Neural cell (in vitro differentiated cells): ENCODE data around the gene KCTD17. TPM values are rescaled to one million over a fixed set of nuclear protein-coding genes. Genes with fewer than 3 reads are reported as not detected.

Experiments
- H2AFZ ChIP-seq: fragments of 200-600, 300-800 bp; sonication (generic), shearing (Covaris generic); 2 replicates; pipeline ENCODE4 v1.6.0; 2014; ENCODE audit warnings: low read depth, mild to moderate bottlenecking, antibody characterized with exemption, low read length, moderate library complexity
- H3F3A ChIP-seq: fragments of 200-600 bp; shearing (Covaris generic); 2 replicates; pipeline ENCODE4 v1.6.1; 2016; ENCODE audit warnings: mild to moderate bottlenecking, moderate library complexity, mixed read lengths, antibody characterized with exemption, low read length; ENCODE audit not compliant: insufficient read depth, poor library complexity, severe bottlenecking
- H3K27ac ChIP-seq: fragments of 200-600, 300-800 bp; sonication (generic), shearing (Covaris generic); 2 replicates; pipeline ENCODE4 v1.5.1; 2014; ENCODE audit warnings: mild to moderate bottlenecking, low read length, moderate library complexity
- H3K27me3 ChIP-seq: fragments of 300-800, 200-600 bp; sonication (generic), shearing (Covaris generic); 2 replicates; pipeline ENCODE4 v1.6.0; 2014; ENCODE audit warnings: mild to moderate bottlenecking, low read depth, low read length, moderate library complexity; ENCODE audit not compliant: insufficient read depth
- H3K36me3 ChIP-seq: fragments of 300-800, 200-600 bp; sonication (generic), shearing (Covaris generic); 2 replicates; pipeline ENCODE4 v1.5.1; 2014; ENCODE audit warnings: mild to moderate bottlenecking, antibody characterized with exemption, low read length, moderate library complexity; ENCODE audit not compliant: insufficient read depth
- H3K4me2 ChIP-seq: fragments of 300-800, 200-600 bp; sonication (generic), shearing (Covaris generic); 2 replicates; pipeline ENCODE4 v1.6.0; 2014; ENCODE audit warnings: mild to moderate bottlenecking, low read length
- H3K4me3 ChIP-seq: fragments of 300-800, 200-600 bp; sonication (generic), shearing (Covaris generic); 2 replicates; pipeline ENCODE4 v1.5.1; 2014; ENCODE audit warnings: mild to moderate bottlenecking, low read length, moderate library complexity
- H3K79me2 ChIP-seq: fragments of 200-600 bp; shearing (Covaris generic); replicated peaks from 2 replicates; pipeline ENCODE4 v1.6.0; 2014; ENCODE audit warnings: mild to moderate bottlenecking, low read length, moderate library complexity; ENCODE audit not compliant: insufficient read depth
- H3K9ac ChIP-seq: fragments of 300-800, 200-600 bp; sonication (generic), shearing (Covaris generic); 2 replicates; pipeline ENCODE4 v1.6.1; 2016; ENCODE audit warnings: mild to moderate bottlenecking, low read length, mixed read lengths
- H3K9me2 ChIP-seq: fragments of 200-600 bp; shearing (Covaris generic); 2 replicates; pipeline ENCODE4 v1.6.1; 2016; ENCODE audit warnings: mild to moderate bottlenecking, low read length, mixed read lengths; ENCODE audit not compliant: insufficient read depth
- H3K9me3 ChIP-seq: fragments of 200-600, 300-800 bp; sonication (generic), shearing (Covaris generic); 2 replicates; pipeline ENCODE4 v1.6.1; 2016; ENCODE audit warnings: mild to moderate bottlenecking, mixed run types, low read length, moderate library complexity, mixed read lengths
- H4K20me1 ChIP-seq: fragments of 200-600 bp; shearing (Covaris generic); 2 replicates; pipeline ENCODE4 v1.6.1; 2016; ENCODE audit warnings: mild to moderate bottlenecking, mixed run types; ENCODE audit not compliant: insufficient read depth
- CTCF ChIP-seq: fragments of 450-650 bp; IDR thresholded peaks from 2 replicates; pipeline ENCODE4 v1.5.1; 2014; ENCODE audit warnings: antibody characterized with exemption, mild to moderate bottlenecking, moderate library complexity; ENCODE audit not compliant: poor library complexity, severe bottlenecking
- EP300 ChIP-seq: fragments of 450-650 bp; conservative IDR thresholded peaks from 2 replicates; pipeline ENCODE4 v1.6.1; 2014; ENCODE audit warnings: antibody characterized with exemption, mild to moderate bottlenecking, moderate library complexity; ENCODE audit not compliant: poor library complexity, severe bottlenecking
- EZH2 ChIP-seq: fragments of 200-600, 300-800 bp; shearing (Covaris generic), sonication (generic); IDR thresholded peaks from 2 replicates; pipeline ENCODE4 v1.6.1; 2014; ENCODE audit warnings: antibody characterized with exemption, low read length, borderline replicate concordance, mild to moderate bottlenecking; ENCODE audit not compliant: insufficient read depth, poor library complexity, severe bottlenecking
- MXI1 ChIP-seq: fragments of 450-650 bp; conservative IDR thresholded peaks from 2 replicates; pipeline ENCODE4 v1.6.1; 2014; ENCODE audit warnings: antibody characterized with exemption, mild to moderate bottlenecking; ENCODE audit not compliant: poor library complexity, severe bottlenecking
- POLR2AphosphoS5 ChIP-seq: IDR thresholded peaks from 2 replicates; pipeline ENCODE4 v1.6.1; 2012
- RAD21 ChIP-seq: fragments of 450-650 bp; conservative IDR thresholded peaks from 2 replicates; pipeline ENCODE4 v1.6.1; 2014; ENCODE audit warnings: antibody characterized with exemption, mild to moderate bottlenecking, moderate library complexity
- REST ChIP-seq: IDR thresholded peaks from 2 replicates; pipeline ENCODE4 v1.6.1; 2012; ENCODE audit warnings: borderline replicate concordance
- SMC3 ChIP-seq: fragments of 450-650 bp; conservative IDR thresholded peaks from 2 replicates; pipeline ENCODE4 v1.6.1; 2014; ENCODE audit warnings: antibody characterized with exemption, mild to moderate bottlenecking, moderate library complexity; ENCODE audit not compliant: poor library complexity
- TAF1 ChIP-seq: IDR thresholded peaks from 2 replicates; pipeline ENCODE4 v1.6.1; 2012; ENCODE audit warnings: low read depth
- polyA plus RNA-seq: library from polyadenylated mRNA; depleted of rRNA; stranded (reverse); fragments of >200 nt; gene quantifications from 2 replicates; pipeline ENCODE4 v1.2.3, GENCODE V29; 2014

KCTD17 gene
- polyA plus RNA-seq, 1 donor from 2014 or later: 96.3 TPM

GRCh38 chr22:37046589-37046988 is 5.0 kb upstream of the KCTD17 start:
- TF ChIP-seq MXI1 (no peak), RAD21 (no peak), EZH2 (no peak), EP300 (no peak), SMC3 (no peak), CTCF (no peak), TAF1 (no peak), POLR2AphosphoS5 (no peak), REST (no peak)
- H3K9ac ChIP-seq: no peak overlapping the region
- no peak overlapping the region for H3K27ac ChIP-seq
- H3K79me2 ChIP-seq: no peaks in the 10 kb centered on the region
- no peaks in the 10 kb centered on the region for H3K27me3 ChIP-seq
- no peaks in the 10 kb centered on the region for H4K20me1 ChIP-seq
- no peaks in the 10 kb centered on the region for H3K9me2 ChIP-seq
- H3K36me3 ChIP-seq: no peaks in the 10 kb centered on the region
- H2AFZ ChIP-seq: no peak overlapping the region
- H3F3A ChIP-seq: no peaks in the 10 kb centered on the region
- no peak overlapping the region for H3K4me3 ChIP-seq
- H3K4me2 ChIP-seq: no peak overlapping the region
- no peaks in the 10 kb centered on the region for H3K9me3 ChIP-seq

GRCh38 chr22:37047006-37047405 is 4.5 kb upstream of the KCTD17 start:
- Histone ChIP-seq H3K79me2 (no peaks in the 10 kb centered on the region), H3K9me2 (no peaks in the 10 kb centered on the region), H3K9me3 (no peaks in the 10 kb centered on the region), H4K20me1 (no peaks in the 10 kb centered on the region), H2AFZ (no peak overlapping the region), H3K27ac (no peak overlapping the region), H3F3A (no peaks in the 10 kb centered on the region), H3K36me3 (no peaks in the 10 kb centered on the region), H3K9ac (no peak overlapping the region), H3K4me2 (no peak overlapping the region), H3K27me3 (no peaks in the 10 kb centered on the region), H3K4me3 (no peak overlapping the region)
- TF ChIP-seq POLR2AphosphoS5: no peak
- no peak for TF ChIP-seq MXI1
- TF ChIP-seq SMC3: no peak
- no peak for TF ChIP-seq RAD21
- no peak for TF ChIP-seq REST
- no peak for TF ChIP-seq TAF1
- TF ChIP-seq CTCF: no peak
- TF ChIP-seq EZH2: no peak
- TF ChIP-seq EP300: no peak
